Keratinocyte (primary cell): ENCODE results near the gene ISYNA1. TPM values are rescaled to one million over a fixed set of nuclear protein-coding genes. Genes with fewer than 3 reads are reported as not detected.

Experiments
- DNase-seq: peaks from one replicate; pipeline ENCODE4 v3.0.0-alpha.2; 2011; ENCODE audit warnings: low read depth, missing footprints, low spot score
- FAIRE-seq: peaks from 2 replicates; lab custom pipeline; 2011; peaks lifted over from hg19 to GRCh38; lab: Jason Lieb, UNC
- H2AFZ ChIP-seq: 2 replicates; pipeline ENCODE4 v1.6.0; 2012; ENCODE audit warnings: low read length, control low read depth, inconsistent platforms; ENCODE audit not compliant: control insufficient read depth
- H3K27ac ChIP-seq: 2 replicates; pipeline ENCODE4 v1.5.1; 2011; ENCODE audit warnings: low read length; ENCODE audit not compliant: control insufficient read depth, insufficient read depth
- H3K27me3 ChIP-seq: 3 replicates; pipeline ENCODE4 v1.6.0; 2011; ENCODE audit warnings: low read length; ENCODE audit not compliant: control insufficient read depth, insufficient read depth; ENCODE audit errors: extremely low read depth
- H3K36me3 ChIP-seq, 2 experiments: 2 replicates in 1 of 2; 3 replicates in 1 of 2; pipeline ENCODE4 v1.5.1; 2011; ENCODE audit warnings: low read length in 2 of 2, mild to moderate bottlenecking in 1 of 2; ENCODE audit not compliant: control insufficient read depth in 2 of 2, insufficient read depth in 2 of 2; ENCODE audit errors: extremely low read depth in 1 of 2
- H3K4me1 ChIP-seq: 3 replicates; pipeline ENCODE4 v1.5.1; 2011; ENCODE audit warnings: low read length; ENCODE audit not compliant: control insufficient read depth, insufficient read depth; ENCODE audit errors: extremely low read depth
- H3K4me2 ChIP-seq: 3 replicates; pipeline ENCODE4 v1.6.0; 2011; ENCODE audit warnings: low read depth, low read length; ENCODE audit not compliant: control insufficient read depth, insufficient read depth; ENCODE audit errors: extremely low read depth
- H3K4me3 ChIP-seq, 3 experiments: fragments of 200-600 bp in 1 of 3; sonication (generic) in 1 of 3; 2 replicates in 2 of 3; 3 replicates in 1 of 3; pipeline ENCODE4 v1.5.1; 2011 to 2016; ENCODE audit warnings: low read length in 3 of 3, mild to moderate bottlenecking in 3 of 3, control low read depth in 2 of 3, inconsistent platforms in 1 of 3, low read depth in 1 of 3, mixed read lengths in 1 of 3, mixed run types in 1 of 3, moderate library complexity in 1 of 3; ENCODE audit not compliant: control insufficient read depth in 2 of 3, insufficient read depth in 2 of 3; ENCODE audit errors: extremely low read depth in 1 of 3
- H3K79me2 ChIP-seq: 2 replicates; pipeline ENCODE4 v1.6.0; 2012; ENCODE audit warnings: low read length; ENCODE audit not compliant: control insufficient read depth, insufficient read depth
- H3K9ac ChIP-seq: 3 replicates; pipeline ENCODE4 v1.6.0; 2011; ENCODE audit warnings: low read length; ENCODE audit not compliant: control insufficient read depth, insufficient read depth; ENCODE audit errors: extremely low read depth
- H3K9me1 ChIP-seq: 3 replicates; pipeline ENCODE4 v1.6.0; 2011; ENCODE audit warnings: low read length; ENCODE audit not compliant: control insufficient read depth, insufficient read depth; ENCODE audit errors: extremely low read depth
- H3K9me3 ChIP-seq: 2 replicates; pipeline ENCODE4 v1.5.1; 2012; ENCODE audit warnings: low read depth, low read length; ENCODE audit not compliant: control insufficient read depth
- H4K20me1 ChIP-seq: 3 replicates; pipeline ENCODE4 v1.6.0; 2011; ENCODE audit warnings: low read length; ENCODE audit not compliant: control insufficient read depth, insufficient read depth; ENCODE audit errors: extremely low read depth
- EZH2 ChIP-seq: IDR thresholded peaks from one replicate; pipeline ENCODE4 v1.6.1; 2012; ENCODE audit warnings: inconsistent platforms, mild to moderate bottlenecking, low read length, moderate library complexity
- dilution Hi-C: fragments of 300-500 bp; cut with MboI; formaldehyde crosslinking; loops from one replicate; pipeline ENCODE4 v1.7.0; 2020; ENCODE audit warnings: low sequenced_read_pairs; ENCODE audit not compliant: extremely low pct_ligation_motif_present
- polyA plus RNA-seq, 5 experiments: library from polyadenylated mRNA; depleted of rRNA in 3 of 5; stranded (reverse) in 3 of 5; stranded (forward) in 1 of 5; unstranded in 1 of 5; fragments of >200 nt; gene quantifications; 1 replicate in 1 of 5; 2 replicates in 3 of 5; 3 replicates in 1 of 5; pipeline versions ENCODE4 v1.2.1 to v1.2.3, GENCODE V29; 2011 to 2012; ENCODE audit warnings: missing spikeins in 2 of 5, low read depth in 1 of 5, low replicate concordance in 1 of 5
- TF ChIP-seq, protein P1 (sequence below), 3 experiments: IDR thresholded peaks in 1 of 3; conservative IDR thresholded peaks in 1 of 3; optimal IDR thresholded peaks in 1 of 3; 2 replicates in 2 of 3; 3 replicates in 1 of 3; pipeline versions ENCODE3 to v1.5.1; 2011; ENCODE audit warnings: low read length in 3 of 3, mild to moderate bottlenecking in 3 of 3, moderate library complexity in 2 of 3, control low read depth in 1 of 3, inconsistent platforms in 1 of 3; ENCODE audit not compliant: insufficient read depth in 2 of 3; ENCODE audit errors: extremely low read depth in 1 of 3

Gene ISYNA1
- polyA plus RNA-seq, 1 donor (not counting 4 experiments of a cell fraction or from before 2014, with no cell fraction given), result 3.5 TPM

DNA sequence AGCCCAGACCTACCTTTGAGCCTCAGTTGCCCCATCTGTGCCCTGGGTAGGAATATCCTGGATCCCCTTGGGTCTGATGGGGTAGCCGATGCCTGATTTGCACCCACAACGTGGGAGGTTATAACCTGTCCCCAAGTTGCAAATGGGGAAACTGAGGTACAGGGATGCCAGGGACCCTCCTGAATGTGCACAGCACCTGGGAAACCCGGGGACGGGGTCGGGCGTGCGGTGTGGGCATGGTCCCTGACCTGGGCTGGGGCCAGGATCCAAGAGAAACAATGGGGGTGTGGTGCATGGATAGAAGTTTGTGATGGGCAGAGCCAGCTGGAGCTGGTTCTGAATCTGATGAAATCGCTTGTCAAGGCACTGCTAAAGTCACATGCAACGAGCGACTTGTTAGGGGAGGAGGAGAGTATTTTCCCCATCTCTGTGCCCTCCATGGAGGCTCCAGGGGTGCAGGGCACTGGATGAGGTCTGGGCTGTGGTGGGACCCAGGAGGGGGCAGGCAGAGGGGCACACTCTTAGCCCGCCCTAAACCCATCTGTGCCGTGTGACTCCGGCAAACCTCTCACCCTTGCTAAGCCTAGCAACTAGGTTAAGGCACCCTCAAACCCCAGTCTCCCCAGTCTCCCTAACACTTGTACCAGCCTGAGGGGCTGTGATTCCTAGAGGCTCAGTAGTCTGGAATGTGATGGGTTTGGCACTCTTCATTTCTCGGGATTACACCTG lies 51.2 kb downstream of the ISYNA1 start:
- peaks cover 17% of the 10 kb centered on the region for H3K4me1 ChIP-seq
- no peak overlapping the region for H3K27ac ChIP-seq
- no peak overlapping the region for H2AFZ ChIP-seq
- FAIRE-seq, result no peak
- peak overlapping the region; percentile 43 for H3K4me2 ChIP-seq
- peak overlapping the region in 2 of 3 experiments; percentile 20 to 54 for H3K4me3 ChIP-seq
- no peaks in the 10 kb centered on the region for H3K9me1 ChIP-seq
- peak overlapping the region; percentile 57 for H3K9ac ChIP-seq
- H3K79me2 ChIP-seq, result no peaks in the 10 kb centered on the region
- H3K36me3 ChIP-seq, result no peaks in the 10 kb centered on the region
- H3K9me3 ChIP-seq, result no peaks in the 10 kb centered on the region
- no peak for TF ChIP-seq EZH2
- TF ChIP-seq, protein P1, sequence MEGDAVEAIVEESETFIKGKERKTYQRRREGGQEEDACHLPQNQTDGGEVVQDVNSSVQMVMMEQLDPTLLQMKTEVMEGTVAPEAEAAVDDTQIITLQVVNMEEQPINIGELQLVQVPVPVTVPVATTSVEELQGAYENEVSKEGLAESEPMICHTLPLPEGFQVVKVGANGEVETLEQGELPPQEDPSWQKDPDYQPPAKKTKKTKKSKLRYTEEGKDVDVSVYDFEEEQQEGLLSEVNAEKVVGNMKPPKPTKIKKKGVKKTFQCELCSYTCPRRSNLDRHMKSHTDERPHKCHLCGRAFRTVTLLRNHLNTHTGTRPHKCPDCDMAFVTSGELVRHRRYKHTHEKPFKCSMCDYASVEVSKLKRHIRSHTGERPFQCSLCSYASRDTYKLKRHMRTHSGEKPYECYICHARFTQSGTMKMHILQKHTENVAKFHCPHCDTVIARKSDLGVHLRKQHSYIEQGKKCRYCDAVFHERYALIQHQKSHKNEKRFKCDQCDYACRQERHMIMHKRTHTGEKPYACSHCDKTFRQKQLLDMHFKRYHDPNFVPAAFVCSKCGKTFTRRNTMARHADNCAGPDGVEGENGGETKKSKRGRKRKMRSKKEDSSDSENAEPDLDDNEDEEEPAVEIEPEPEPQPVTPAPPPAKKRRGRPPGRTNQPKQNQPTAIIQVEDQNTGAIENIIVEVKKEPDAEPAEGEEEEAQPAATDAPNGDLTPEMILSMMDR (optimal IDR thresholded peaks at IDR 0.05 in 1 of 3, IDR thresholded peaks at IDR 0.05 in 1 of 3, conservative IDR thresholded peaks at IDR 0.05 in 1 of 3; ENCODE audit: extremely low read depth in 1 of 3, insufficient read depth in 2 of 3, low read length in 3 of 3), result no peak
- DNase-seq, result no peak
- dilution Hi-C loops, result no loop called here
- H4K20me1 ChIP-seq, result no peaks in the 10 kb centered on the region
- peaks cover 16% of the 10 kb centered on the region for H3K27me3 ChIP-seq

DNA sequence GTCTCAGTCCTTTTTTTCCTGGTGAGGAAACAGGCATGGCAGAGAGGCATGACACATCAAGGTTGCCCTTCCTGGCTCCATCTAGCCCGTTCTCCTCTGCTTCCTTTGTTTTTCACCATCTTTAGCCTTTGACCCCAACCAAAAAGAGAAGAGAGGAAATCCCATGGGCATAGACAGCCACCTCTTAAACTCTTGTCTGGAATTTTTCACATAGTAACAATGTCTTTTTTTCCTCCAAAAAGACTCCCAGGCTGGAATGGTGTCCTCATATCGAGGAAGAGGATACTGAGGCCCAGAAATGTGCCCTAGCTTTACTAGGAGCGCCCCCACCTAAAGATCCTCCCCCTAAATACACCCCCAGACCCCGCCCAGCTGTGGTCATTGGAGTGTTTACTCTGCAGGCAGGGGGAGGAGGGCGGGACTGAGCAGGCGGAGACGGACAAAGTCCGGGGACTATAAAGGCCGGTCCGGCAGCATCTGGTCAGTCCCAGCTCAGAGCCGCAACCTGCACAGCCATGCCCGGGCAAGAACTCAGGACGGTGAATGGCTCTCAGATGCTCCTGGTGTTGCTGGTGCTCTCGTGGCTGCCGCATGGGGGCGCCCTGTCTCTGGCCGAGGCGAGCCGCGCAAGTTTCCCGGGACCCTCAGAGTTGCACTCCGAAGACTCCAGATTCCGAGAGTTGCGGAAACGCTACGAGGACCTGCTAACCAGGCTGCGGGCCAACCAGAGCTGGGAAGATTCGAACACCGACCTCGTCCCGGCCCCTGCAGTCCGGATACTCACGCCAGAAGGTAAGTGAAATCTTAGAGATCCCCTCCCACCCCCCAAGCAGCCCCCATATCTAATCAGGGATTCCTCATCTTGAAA lies 52.0 kb downstream of the ISYNA1 start, which contains the start of gene GDF15:
Gene GDF15, plus strand, starts transcription at position 484 of the 868 bp plus-strand sequence. Its CDS starts 32 bp downstream, at position 516.
- H3K4me2 ChIP-seq, result peak within 1 kb of the TSS; percentile 43
- peak within 1 kb of the TSS in 2 of 3 experiments; percentile 20 to 54 for H3K4me3 ChIP-seq
- H4K20me1 ChIP-seq, result no peaks in the 10 kb centered on the region
- no peaks in the 10 kb centered on the region for H3K79me2 ChIP-seq
- no peaks in the 10 kb centered on the region for H3K9me3 ChIP-seq
- H3K27ac ChIP-seq, result no peak within 1 kb of the TSS
- H2AFZ ChIP-seq, result no peak within 1 kb of the TSS
- H3K9ac ChIP-seq, result peak within 1 kb of the TSS; percentile 57
- TF ChIP-seq EZH2, result no peak
- TF ChIP-seq, protein P1 (optimal IDR thresholded peaks at IDR 0.05 in 1 of 3, IDR thresholded peaks at IDR 0.05 in 1 of 3, conservative IDR thresholded peaks at IDR 0.05 in 1 of 3; ENCODE audit: extremely low read depth in 1 of 3, insufficient read depth in 2 of 3, low read length in 3 of 3), result peak; percentile 52 to 75 (median 72)
- dilution Hi-C loops, result no loop called here
- no peak for DNase-seq
- H3K4me1 ChIP-seq, result peaks cover 17% of the 10 kb centered on the region
- no peaks in the 10 kb centered on the region for H3K9me1 ChIP-seq
- peaks cover 16% of the 10 kb centered on the region for H3K27me3 ChIP-seq
- FAIRE-seq, result no peak
- H3K36me3 ChIP-seq, result no peaks in the 10 kb centered on the region
